Measurements from ENCODE around the gene PSMD12. TPM values are rescaled to one million over a fixed set of nuclear protein-coding genes. Genes with fewer than 3 reads are reported as not detected.
A peak's percentile ranks its signal among the peaks of the same experiment; 100 is the strongest.

PSMD12 gene
- total and polyA plus RNA-seq, 11 donors = 18.2 to 57.5 (median 46.5) TPM

DNA sequence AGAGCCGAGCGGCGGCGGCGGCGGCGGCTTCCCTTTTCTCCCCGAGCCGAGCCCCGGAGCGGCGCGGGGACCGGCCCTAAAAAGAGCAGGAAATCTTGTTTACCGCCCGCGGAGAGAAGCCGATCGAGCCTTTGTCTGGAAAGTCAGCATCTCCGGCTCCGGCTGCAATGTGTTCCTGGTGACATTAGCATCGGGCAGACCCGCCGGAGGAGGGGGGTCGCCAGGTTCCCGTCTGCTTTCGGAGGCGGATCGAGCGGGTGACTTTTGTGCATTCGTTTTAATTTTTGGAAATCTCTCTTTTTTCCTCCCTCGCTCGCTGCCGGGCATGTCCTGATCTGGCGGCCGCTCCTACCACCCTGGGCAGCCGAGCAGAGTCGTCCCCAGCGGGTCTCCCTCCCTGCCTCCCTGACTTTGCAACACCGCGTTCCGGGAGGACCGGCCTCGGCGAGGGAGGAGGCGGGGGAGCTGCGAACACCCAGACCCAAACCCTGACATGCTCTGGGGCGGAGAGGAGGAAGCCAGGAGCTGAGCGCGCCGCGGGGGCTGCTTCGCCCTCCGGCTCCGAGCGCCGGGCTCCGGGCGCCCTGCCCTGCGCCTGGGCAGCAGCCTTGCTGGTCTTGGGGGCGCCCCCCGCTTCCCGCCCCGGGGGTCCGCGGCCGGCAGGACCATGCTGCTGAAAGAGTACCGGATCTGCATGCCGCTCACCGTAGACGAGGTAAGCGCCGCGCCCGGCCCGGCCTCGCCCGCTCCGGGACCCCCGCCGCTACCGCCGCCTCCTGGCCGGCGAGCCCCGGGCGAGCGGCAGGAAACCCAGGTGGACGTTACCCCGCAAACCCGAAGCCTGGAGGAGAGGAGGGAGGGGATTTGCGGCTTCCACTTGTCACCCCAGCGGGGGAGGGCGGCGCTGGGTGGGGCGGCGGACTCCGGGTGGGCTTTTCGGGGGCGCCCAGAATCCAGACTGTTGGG lies 11.4 kb upstream of the PSMD12 start:
- Histone ChIP-seq H3K36me3 (no peaks in the 10 kb centered on the region), H3K27ac (peak overlapping the region; percentile 88 to 97 (median 95)), H3K4me3 (peak overlapping the region; percentile 62 to 96 (median 88)), H3K9me3 (no peaks in the 10 kb centered on the region), H3K27me3 (no peaks in the 10 kb centered on the region), H3K4me1 (peaks cover 0 to 43% (median 16%) of the 10 kb centered on the region in 12 donors)
- intact Hi-C loops (cut with DNase I) = loop anchor here (1.0 to 10.0 kb wide), 15 partner anchors 93 to 312 kb away; no protein-coding TSS in a partner anchor
- ATAC-seq = peak in 3 of 4 donors; percentile 3 to 40 (median 31)
- no peak for TF ChIP-seq POLR2A (IDR thresholded peaks at IDR 0.05)
- TF ChIP-seq, protein P1, sequence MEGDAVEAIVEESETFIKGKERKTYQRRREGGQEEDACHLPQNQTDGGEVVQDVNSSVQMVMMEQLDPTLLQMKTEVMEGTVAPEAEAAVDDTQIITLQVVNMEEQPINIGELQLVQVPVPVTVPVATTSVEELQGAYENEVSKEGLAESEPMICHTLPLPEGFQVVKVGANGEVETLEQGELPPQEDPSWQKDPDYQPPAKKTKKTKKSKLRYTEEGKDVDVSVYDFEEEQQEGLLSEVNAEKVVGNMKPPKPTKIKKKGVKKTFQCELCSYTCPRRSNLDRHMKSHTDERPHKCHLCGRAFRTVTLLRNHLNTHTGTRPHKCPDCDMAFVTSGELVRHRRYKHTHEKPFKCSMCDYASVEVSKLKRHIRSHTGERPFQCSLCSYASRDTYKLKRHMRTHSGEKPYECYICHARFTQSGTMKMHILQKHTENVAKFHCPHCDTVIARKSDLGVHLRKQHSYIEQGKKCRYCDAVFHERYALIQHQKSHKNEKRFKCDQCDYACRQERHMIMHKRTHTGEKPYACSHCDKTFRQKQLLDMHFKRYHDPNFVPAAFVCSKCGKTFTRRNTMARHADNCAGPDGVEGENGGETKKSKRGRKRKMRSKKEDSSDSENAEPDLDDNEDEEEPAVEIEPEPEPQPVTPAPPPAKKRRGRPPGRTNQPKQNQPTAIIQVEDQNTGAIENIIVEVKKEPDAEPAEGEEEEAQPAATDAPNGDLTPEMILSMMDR (IDR thresholded peaks at IDR 0.05) = peak in 2 of 12 donors; percentile 22 to 31
- WGBS, 4 donors = 0% methylated on average over 47 to 100 of the region's 100 CpGs
- peak; percentile 42 to 81 (median 51) for DNase-seq

DNA sequence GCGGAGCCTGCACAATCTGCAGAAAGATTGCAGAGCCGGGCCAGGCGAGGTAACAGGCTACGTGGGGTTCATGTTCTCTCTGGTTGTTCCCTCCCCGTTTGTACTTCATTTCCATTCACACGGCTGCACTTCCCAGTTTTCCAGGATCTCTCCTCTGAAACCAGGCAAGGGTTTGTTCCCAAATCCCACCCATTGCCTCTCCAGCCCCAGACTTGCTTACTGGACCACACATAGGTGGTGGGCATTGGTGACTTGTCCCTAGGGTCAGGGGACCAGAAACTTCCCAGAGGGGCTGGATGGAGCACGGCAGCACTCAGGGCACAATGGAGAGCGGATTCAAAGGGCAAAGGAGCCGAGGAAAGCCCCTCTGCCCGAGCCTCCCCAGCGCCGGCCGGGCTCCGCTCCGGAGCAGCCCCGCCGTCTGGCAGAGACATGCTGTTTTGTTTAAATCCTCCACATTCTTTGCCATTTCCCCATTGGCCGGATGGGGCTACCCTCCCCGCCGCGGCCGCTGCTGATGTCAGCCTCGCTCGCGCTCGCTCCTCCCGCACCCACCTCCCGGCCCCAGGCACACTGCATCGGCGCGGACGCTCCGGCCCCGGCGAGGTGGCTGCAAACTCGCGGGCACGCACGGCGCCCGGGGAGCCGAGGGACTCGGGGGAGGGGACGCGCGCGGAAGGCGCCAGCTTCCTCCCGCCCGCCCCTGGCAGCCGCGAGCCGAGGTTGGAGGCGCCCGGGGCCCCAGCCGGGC lies 10.5 kb upstream of the PSMD12 start, which contains the start of gene PITPNC1:
TSS of gene PITPNC1 (plus strand) at position 545 of the 751 bp plus-strand sequence.
- peak within 1 kb of the TSS; percentile 88 to 97 (median 95) for H3K27ac ChIP-seq
- TF ChIP-seq, protein P1 (IDR thresholded peaks at IDR 0.05) = peak in 3 of 12 donors; percentile 10 to 19 (median 15)
- peak; percentile 31 to 84 for TF ChIP-seq POLR2A (IDR thresholded peaks at IDR 0.05)
- ATAC-seq (peak; percentile 69 to 89 (median 82)), DNase-seq (peak; percentile 88 to 94 (median 89))
- intact Hi-C loops (cut with DNase I) = loop anchor here (2.0 to 10.0 kb wide), 8 partner anchors 98 to 310 kb away; no protein-coding TSS in a partner anchor
- no peaks in the 10 kb centered on the region for H3K36me3 ChIP-seq
- WGBS, 4 donors = 0 to 3% (median 1%) methylated on average over 6 to 56 of the region's 56 CpGs
- H3K9me3 ChIP-seq = no peaks in the 10 kb centered on the region
- no peaks in the 10 kb centered on the region for H3K27me3 ChIP-seq
- peaks cover 0 to 43% (median 16%) of the 10 kb centered on the region in 12 donors for H3K4me1 ChIP-seq
- peak within 1 kb of the TSS; percentile 62 to 96 (median 88) for H3K4me3 ChIP-seq

DNA sequence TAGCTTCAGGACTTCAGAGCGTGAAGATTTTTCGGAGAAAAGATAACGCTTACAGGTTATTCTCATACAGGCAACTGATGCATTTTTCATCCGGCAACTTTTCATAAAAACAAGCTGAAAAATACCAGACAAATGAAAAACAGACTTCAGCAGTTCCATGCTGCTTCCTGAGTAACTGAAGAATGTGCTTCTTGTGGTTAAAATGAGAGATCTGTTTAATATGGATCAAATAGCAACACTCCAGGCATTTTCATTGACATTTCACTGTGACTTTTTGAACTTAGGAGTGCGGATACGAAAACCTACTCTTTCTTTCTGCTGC lies 10.0 kb upstream of the PSMD12 start:
- no peaks in the 10 kb centered on the region for H3K36me3 ChIP-seq
- no peak for ATAC-seq
- H3K4me1 ChIP-seq = peaks cover 0 to 43% (median 16%) of the 10 kb centered on the region in 12 donors
- H3K27ac ChIP-seq = peak overlapping the region; percentile 88 to 97 (median 95)
- 30 to 45% (median 42%) methylated on average over 6 of the region's 6 CpGs for WGBS, 4 donors
- intact Hi-C loops (cut with DNase I) = loop anchor here (2.0 to 10.0 kb wide), 8 partner anchors 98 to 310 kb away; no protein-coding TSS in a partner anchor
- H3K27me3 ChIP-seq = no peaks in the 10 kb centered on the region
- H3K4me3 ChIP-seq = peak overlapping the region; percentile 62 to 96 (median 88)
- DNase-seq = no peak
- no peak for TF ChIP-seq POLR2A (IDR thresholded peaks at IDR 0.05)
- TF ChIP-seq, protein P1 (IDR thresholded peaks at IDR 0.05) = no peak
- no peaks in the 10 kb centered on the region for H3K9me3 ChIP-seq

All from heart left ventricle (tissue), 16 donors.